GM21526 (cell line): ENCODE measurements around the gene UNC79.

Experiments used
- ATAC-seq: cut with Tn5 transposase; IDR thresholded peaks from one replicate; pipeline ENCODE4 v1.9.1; 2021; ENCODE audit warnings: moderate library complexity; ENCODE audit not compliant: unreplicated experiment, low FRiP score

Gene UNC79

DNA sequence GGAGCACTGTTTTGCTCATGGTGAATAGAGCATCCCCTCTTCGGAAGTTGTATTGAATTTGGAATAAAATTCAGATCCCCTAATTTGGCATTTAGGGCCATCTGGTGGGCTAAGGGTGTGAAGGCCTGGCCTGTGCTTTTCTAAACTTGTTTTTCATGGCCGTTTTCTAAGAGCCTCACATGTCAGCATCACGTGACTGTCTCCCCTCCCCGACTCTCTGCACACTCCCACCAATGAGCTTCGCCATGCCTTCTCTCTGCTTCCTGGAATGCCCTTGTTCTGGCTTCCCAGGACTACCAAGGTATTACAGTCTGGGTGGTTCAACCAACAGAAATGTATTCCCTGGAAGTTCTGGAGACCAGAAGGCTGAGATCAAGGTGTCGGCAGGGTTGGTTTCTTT is 272.2 kb downstream of the UNC79 start:
- no peak for ATAC-seq

DNA sequence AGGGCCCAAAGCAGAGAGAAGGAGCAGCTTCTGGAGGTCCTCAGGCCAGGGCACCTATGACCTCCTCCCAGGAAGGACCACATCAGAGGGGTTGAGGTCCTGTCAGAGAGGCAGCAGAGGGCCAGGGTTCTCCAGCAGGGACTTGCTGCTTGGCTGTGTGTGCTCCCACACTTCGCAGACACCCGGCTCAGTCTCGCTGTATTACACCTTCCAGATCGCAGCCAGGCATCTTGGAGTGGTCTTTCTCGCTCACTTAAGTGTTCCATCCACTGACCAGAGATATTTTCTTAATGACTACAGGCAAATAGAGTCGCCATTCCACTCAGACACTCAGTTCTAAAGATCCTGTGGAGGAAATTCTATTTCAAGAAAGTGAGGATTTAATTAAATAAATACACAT is 273.2 kb downstream of the UNC79 start:
- no peak for ATAC-seq

GRCh38 chr14:93705513-93706156 is 274.9 kb downstream of the UNC79 start:
- ATAC-seq, result no peak

DNA sequence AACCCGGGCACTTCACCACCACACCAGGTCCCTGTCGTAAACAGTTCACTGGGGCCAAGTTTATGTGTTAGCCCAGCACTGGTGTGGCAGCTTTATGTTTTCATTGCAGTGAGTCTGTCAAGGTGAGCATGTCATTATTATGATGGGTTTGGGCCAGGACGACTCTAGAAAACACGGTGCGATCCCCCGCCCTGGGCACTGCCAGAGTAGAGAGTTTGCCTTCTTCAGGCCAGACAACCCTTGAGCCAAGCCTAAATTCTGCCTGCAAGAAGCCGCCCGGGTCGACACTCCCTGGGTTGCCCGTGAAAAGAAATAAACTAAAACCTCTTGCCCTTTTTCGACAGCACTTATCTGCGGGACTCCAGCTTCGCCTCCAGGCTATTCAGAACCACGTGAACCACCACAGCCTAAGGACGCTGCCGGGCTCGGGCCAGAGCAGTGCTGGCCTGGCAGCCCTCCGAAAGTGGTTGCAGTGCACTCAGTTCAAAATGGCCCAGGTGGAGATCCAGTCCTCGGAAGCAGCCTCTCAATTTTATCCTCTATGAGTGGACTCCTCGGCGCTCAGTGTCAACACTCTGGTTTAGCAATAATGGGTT is 275.7 kb downstream of the UNC79 start:
- no peak for ATAC-seq

GRCh38 chr14:93707475-93707874 is 276.7 kb downstream of the UNC79 start:
- ATAC-seq, result no peak

- no peak for ATAC-seq
Measured at GRCh38 chr14:93708311-93708734, 277.6 kb downstream of the UNC79 start.

- no peak for ATAC-seq
Measured at GRCh38 chr14:93708800-93709199, 278.1 kb downstream of the UNC79 start.

- no peak for ATAC-seq
Measured at GRCh38 chr14:93709249-93709648, 278.5 kb downstream of the UNC79 start.

DNA sequence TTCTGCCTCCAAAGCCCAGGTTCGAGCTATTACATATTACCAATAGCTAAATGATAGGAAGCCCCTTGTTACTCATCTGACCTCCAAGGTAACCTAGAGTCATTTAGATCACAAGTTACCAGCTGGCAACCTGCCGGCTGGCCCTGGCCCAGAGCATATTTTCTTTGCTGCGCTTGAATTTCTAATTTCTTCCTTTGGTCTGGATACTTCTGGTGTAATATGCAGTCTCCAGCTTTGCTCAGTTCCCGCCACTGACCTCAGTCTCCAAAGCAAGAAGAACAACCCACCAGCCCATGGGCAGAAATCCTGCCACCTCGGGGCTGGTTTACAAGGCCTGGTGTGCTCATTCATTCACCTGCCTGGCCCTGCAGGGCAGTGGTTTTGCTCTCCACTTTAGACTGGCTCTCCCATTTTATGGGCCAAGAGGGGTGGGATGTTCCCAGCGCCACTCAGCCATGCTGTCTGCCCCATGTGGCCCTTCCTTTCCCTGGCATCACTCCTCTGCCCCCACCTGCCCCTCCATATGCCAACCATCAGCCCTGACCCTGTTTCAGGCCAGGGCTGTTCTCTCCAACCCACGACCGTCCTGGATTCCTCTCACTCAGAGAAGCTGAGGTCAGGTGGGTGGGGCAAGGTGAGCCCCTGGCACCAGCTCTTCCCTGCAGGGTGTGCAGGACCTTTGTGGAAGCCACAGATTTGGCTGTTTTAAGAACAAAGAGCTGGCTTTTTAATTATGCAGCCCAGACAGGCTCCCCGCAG is 281.5 kb downstream of the UNC79 start:
- ATAC-seq, result no peak

- no peak for ATAC-seq
Measured at GRCh38 chr14:93712838-93713724, 282.3 kb downstream of the UNC79 start.

DNA sequence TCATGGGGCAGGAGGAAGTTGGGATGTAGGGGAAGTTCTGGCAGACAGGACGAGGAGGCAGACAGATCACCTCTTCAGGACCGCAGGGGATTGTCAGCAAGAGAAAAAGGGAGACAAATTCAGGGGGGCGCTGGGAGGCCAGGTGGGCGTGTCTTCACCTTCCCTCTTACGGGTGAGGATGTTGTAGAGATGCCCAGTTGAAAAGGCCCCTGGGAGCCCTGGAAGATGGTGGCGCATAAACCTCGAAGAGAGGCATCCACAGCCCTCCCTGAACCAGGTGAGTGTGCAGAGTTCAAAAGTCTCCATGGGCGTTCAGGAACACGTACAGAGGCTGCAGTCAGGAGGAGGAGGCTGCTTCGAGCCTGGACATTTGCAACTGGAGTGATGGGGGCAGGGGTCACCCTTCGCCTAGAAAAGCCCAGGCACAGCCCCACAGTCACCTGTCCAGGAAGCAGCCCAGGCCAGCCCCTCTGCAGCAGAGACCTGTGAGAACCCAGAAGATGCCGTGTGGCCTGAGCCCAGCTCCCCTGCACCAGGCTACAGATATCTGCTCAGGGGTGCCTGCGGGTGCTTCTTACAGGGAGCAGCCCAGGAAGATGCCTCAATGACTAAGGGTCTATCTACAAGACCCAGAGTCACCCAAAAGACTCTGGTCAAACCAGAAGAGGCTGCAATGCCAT is 283.1 kb downstream of the UNC79 start:
- ATAC-seq, result no peak

GRCh38 chr14:93714605-93715004 is 283.9 kb downstream of the UNC79 start:
- no peak for ATAC-seq

DNA sequence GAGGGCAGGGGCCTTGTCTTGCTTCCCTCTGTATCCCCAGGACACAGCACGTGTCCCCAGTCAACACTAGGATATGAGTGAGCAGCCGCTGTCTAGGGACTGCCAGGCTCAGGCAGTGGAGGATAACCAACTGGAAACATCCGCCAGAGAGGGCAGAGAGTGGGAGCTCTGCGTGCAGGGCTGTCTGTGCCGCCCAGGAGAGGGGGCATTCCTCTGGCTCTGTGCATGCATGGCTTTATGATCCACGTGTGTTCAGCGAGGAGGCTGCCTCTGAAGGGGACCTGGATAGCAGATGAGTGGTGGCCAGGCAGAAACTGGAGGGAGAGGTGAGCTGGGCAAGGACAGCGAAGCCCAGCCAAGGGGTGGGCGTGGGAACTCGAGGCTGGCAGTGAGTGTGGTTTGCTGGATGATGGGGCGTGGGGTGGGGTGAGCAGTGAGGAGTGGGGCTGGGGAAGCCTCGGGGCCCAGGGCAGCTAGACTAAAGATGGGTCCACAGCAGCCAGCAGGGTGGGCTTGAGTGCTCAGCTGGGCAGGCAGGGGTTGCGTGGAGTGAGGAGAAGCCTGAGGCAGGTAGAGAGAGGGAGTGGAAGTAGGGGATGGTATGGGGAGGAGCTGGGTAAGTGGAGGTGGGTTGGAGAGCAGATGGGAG is 284.7 kb downstream of the UNC79 start:
- ATAC-seq, result no peak

GRCh38 chr14:93716002-93716745 is 285.4 kb downstream of the UNC79 start:
- ATAC-seq, result no peak

DNA sequence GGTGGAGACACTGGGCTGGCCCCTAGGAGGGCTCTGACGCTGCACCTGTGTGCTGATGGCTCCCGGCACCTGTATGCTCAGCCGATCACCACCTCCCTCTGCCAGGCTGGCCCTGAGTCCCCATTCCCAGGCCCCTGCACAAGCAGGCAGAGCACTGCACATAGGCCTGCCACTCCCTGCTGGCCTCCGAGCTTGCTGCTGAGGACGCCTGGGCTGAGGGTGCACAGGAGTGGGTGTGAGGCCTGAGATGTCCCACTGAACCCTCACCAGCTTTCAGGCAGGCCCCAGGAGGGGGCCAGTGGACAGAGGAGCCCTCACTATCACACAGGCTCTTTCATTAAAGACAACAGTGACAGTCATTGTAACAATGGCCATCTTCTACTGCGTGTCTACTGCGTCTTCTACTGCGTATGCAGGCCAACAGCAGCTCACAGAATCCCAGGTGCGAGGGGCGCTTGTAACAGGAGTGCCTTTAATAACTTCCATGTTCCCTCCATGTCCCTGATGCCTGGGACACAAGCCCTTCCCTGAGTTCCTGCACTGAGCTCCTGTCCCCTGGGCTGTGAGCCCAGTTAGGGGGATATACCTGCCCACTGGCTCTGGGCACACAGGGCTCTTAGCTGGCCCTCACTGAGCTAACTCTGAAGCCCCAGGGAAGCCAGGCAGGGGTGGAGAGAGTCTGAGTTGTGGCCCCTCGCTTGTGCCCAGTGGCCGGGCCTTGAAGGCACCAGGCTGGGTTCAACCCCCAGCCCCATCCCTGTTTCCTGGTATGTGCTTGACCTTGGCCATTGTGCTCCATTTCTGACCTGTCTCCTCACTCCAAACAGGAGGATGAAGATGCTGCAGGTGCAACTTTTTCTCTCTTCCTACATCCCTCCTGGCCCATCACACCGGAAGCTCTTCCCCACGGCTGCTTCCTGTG is 286.3 kb downstream of the UNC79 start:
- ATAC-seq, result no peak

DNA sequence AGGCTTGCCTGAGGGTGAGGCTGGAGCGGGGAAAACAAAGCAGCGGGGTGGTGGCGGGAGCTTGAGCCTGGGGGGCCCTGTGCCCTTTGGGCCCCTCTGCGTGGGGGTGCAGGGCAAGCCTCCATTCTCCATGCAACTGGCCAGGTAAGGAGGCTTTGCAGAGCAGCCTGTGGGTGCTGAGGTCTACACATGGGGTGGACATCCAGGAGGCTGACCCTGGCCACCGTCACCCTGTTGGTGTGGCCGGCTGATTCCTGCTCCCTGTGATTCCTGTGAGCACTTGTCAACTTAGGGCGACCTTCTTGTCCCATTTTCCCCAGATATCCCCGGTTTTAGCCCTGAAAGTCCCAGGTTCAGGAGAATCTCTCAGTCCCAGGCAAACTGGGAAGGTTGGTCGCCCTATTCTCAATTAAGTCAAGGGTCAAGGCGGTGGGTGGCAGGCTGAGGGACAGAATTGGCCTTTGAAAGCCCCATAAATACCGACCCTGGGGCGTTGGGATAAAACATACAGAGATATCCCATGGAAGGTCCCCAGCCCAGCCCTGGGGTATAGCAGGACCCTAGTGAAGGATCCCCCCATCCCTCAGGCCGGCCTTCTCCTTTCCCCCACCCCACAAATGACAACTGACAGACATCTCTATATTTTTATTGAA is 287.1 kb downstream of the UNC79 start:
- no peak for ATAC-seq

GRCh38 chr14:93719256-93719655 is 288.5 kb downstream of the UNC79 start:
- no peak for ATAC-seq
